Fibroblast of skin of right biceps (primary cell): ENCODE results near the gene ACAD8.
"Not testable (repeated sequence)": the region's sequence is repeated elsewhere in the genome, so short reads cannot be mapped to it uniquely, and the experiment has no call there.

Source experiments
- DNase-seq: peaks from one replicate; pipeline ENCODE4 v3.0.0-alpha.2; 2013

ACAD8 gene

DNA sequence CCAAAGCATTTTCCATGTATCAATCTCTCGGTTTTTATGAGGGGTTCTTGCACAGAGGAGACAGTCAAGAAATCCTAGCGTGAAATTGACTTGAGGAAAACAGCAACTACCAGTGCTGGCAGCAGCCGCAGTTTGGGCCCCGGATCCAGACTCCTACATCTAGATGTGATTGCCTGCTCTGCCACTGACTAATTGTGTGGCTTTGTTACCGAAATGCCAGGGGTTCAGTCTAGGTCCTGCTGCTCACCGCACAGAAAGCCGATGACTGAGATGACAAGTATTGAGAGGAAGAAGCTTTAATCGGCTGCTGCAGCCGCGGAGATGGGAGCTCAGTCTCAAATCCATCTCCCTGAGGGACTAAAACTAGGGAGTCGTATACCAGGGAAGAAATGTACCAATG lies 14.6 kb downstream of the ACAD8 start:
- no peak for DNase-seq

GRCh38 chr11:134270250-134270714 lies 16.9 kb downstream of the ACAD8 start:
- DNase-seq, result no peak

DNA sequence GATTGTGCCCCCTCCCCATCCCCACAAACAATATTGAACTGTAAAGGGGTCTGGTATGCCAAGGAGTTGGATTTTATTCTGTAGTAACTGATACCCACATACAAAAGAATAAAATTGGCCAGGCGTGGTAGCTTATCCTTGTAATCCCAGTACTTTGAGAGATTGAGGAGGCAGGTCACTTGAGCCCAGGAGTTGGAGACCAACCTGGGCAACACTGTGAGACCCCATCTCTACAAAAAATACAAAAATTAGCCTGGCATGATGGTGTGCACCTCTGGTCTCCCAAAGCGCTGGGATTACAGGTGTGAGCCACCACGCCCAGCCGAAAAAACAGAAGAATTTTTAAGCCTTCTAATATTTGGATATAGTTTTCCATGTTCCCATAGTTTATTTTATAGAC lies 18.6 kb downstream of the ACAD8 start:
- no peak for DNase-seq

DNA sequence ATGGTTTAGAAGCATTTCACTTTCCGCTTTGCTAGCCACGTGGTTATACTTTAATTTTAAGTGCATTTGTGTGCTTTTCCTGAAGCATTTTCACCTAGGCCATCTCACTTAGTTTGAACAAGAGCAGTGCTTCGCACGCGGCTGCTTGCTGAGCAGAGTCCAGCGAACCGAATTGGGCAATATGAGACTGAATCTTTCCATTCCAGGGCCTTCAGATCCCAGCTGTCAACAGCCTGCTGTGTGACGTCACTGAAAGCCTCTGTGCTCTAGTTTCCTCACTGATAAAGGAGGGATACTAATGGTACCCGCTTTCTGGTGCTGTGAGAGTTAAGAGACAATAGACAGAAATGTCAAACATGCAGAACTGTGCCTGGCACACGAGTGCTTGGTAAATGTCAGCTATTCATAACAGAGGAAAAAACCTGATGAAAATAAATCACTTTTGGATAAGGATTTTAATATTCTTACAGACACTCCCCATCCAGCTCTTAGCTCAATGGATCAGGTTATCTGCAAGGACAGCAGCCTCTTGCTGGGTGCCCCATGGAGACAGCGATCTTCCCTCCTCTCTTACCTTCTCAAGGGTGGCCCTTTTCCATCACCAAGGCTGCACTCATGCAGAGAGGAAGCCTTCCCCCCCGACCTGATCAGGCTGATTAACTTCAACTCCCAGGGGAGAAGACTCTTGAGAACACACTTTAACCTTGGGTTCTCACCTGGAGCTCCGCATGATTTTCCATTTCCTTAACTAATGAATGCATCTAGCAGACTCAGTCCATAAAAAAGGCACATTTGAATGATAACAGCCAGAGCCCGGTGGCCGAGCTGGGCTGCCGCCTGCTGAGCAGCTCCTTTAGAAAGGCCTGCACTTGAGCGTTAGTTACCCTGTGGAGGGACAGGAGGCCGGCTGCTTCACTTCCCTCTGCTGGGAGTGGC lies 19.3 kb downstream of the ACAD8 start:
- DNase-seq, result peak; percentile 20

DNA sequence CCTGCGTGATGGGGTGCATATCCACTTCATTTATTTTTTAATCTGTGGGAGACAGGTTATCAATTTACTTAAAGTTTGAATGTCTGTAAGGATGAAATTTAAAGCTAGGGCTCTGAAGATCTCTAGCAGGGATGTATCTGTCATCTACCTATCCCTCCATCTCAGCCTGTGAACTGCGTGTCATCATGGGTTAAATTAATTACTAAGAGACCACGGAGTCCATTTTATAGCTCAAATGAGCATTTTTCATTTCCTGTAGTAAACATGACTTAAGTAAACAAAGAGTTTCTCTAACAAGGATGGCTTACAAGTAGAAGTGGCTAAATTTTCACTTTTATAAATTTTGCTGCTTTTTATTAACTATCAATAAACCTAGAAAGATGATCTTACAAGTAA lies 19.9 kb downstream of the ACAD8 start:
- DNase-seq, result no peak

GRCh38 chr11:134275188-134275533 lies 21.8 kb downstream of the ACAD8 start:
- DNase-seq, result no peak

- DNase-seq, result peak; percentile 19
Measured at GRCh38 chr11:134275534-134276395, 22.4 kb downstream of the ACAD8 start, which contains the start of gene GLB1L3. TSS of gene GLB1L3 (plus strand) at chr11:134276379. CDS start at chr11:134276741, 362 bp downstream.

- no peak for DNase-seq
Measured at GRCh38 chr11:134276396-134277182, 23.2 kb downstream of the ACAD8 start.

GRCh38 chr11:134277183-134278001 lies 24.0 kb downstream of the ACAD8 start:
- no peak for DNase-seq

DNA sequence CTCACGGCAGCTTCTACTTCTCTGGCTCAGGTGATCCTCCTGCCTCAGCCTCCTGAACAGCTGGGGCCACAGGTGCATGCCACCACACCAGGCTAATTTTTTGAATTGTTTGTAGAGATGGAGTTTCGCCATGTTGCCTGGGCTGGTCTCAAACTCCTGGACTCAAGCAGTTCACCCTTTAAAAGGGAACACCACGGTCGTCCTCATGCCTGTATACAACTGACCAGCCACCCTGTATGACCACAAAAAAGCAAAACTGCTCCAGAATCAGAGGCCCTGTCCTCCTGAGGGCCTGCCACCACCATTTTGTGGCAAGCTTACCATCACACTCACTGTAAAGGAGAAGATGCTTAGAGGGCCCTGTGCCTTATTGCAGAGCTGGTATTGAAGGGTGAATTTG lies 25.0 kb downstream of the ACAD8 start:
- DNase-seq, result no peak

GRCh38 chr11:134281635-134282034 lies 28.3 kb downstream of the ACAD8 start:
- DNase-seq, result not testable (repeated sequence)

- DNase-seq, result no peak
Measured at GRCh38 chr11:134282121-134283045, 29.0 kb downstream of the ACAD8 start.

GRCh38 chr11:134283461-134284230 lies 30.3 kb downstream of the ACAD8 start:
- no peak for DNase-seq

DNA sequence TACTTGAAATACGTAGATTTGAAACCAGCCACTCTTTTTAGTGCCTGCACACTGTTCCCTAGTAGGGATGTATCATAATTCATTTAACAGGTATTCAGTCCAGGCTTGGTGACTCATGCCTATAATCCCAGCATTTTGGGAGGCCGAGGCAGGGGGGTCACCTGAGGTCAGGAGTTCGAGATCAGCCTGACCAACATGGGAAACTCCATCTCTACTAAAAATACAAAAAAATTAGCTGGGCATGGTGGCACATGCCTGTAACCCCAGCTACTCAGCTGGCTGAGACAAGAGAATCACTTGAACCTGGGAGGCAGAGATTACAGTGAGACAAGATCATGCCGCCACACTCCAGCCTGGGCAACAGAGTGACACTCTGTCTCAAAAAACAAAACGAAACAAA lies 31.0 kb downstream of the ACAD8 start:
- not testable (repeated sequence) for DNase-seq

DNA sequence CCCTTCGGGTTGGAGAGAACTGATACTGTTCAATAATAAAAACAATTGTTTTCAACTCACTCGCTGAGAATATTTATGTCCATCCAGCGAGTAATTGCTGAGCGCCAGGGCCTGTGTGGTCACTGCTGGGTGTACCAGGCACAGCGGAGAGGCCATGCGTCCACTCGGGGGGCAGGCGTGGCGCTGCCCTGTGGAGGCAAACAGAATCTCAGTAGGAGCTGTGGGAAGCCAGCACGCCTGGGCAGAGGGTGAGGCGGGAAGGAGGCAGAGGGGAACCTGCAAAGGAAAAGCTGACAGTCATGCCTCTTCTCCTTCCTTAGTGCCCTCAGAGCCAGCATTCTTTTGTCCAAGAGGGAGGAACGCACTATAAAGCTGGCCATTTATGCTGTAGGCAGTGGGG lies 34.2 kb downstream of the ACAD8 start:
- DNase-seq, result no peak

GRCh38 chr11:134288486-134288885 lies 35.1 kb downstream of the ACAD8 start:
- no peak for DNase-seq

DNA sequence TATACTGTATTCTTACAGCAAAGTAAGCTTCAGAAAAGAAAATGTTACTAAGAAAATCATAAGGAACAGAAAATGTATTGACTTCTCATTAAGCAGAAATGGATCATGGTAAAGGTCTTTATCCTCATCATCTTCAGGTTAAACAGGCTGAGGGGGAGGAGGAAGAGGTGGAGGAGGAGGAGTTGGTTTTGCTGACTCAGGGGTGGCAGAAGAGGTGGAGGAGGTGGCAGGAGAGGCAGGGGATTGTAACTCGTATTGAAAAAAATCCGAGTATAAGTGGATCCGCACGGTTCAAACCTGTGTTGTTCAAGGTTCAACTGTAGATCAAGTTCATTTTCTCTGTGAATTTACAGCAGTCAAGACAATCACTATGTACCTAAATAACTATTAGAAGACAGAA lies 35.8 kb downstream of the ACAD8 start:
- DNase-seq, result no peak

DNA sequence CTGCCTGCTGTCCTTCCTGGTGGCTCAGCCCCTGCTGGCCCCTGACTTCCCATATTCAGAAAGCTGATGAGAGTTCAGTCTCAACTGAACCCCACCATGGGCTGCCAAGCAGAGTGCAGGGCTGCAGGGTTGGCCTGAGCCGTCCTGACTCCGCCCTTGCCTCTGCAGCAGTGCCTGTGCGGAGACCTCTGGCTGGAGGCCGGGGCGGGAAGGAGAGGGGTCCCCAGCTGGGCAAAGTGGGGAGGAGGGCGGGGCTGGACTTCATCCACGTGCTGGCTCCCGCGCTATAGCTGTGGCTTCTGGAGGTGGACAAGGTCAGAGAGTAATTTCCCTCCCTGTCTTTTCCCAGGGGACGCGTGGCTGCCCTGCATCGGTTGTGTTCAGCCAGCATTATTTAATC lies 36.4 kb downstream of the ACAD8 start:
- DNase-seq, result no peak

- DNase-seq, result no peak
Measured at GRCh38 chr11:134290646-134291045, 37.3 kb downstream of the ACAD8 start.

GRCh38 chr11:134291196-134291595 lies 37.8 kb downstream of the ACAD8 start:
- no peak for DNase-seq
